DND-41 (cell line): ENCODE data around the gene MAPKBP1.

Source experiments
- CTCF ChIP-seq: IDR thresholded peaks from 2 replicates; pipeline ENCODE4 v1.5.1; 2012; ENCODE audit warnings: borderline replicate concordance, low read length, moderate library complexity, mild to moderate bottlenecking; ENCODE audit not compliant: poor library complexity, severe bottlenecking; ENCODE audit errors: extremely low read depth
- EZH2 ChIP-seq: IDR thresholded peaks from 3 replicates; pipeline ENCODE4 v1.6.1; 2012; ENCODE audit warnings: borderline replicate concordance, low read depth, mild to moderate bottlenecking, moderate library complexity, low read length, inconsistent platforms; ENCODE audit not compliant: severe bottlenecking

GRCh38 chr15:41849861-41850260 is 75.6 kb downstream of the MAPKBP1 start:
- TF ChIP-seq CTCF, result no peak
- TF ChIP-seq EZH2, result no peak
